Gastroesophageal sphincter (tissue), 3 donors: Measurements from ENCODE around the gene NRARP.

ENCODE experiments used
- CTCF ChIP-seq, 4 experiments: fragments of 200-600 bp in 2 of 4; fragments of 450-650 bp in 2 of 4; sonication (generic) in 1 of 4; IDR thresholded peaks; one replicate each; pipeline ENCODE4 v1.5.1; 2017 to 2019; ENCODE audit warnings: antibody characterized with exemption in 4 of 4, mild to moderate bottlenecking in 2 of 4, moderate library complexity in 2 of 4
- POLR2AphosphoS5 ChIP-seq: sonication (generic); formaldehyde crosslinking; IDR thresholded peaks from one replicate; pipeline ENCODE4 v1.6.1; 2017; ENCODE audit warnings: antibody characterized with exemption

- TF ChIP-seq CTCF (IDR thresholded peaks at IDR 0.05) (no peak), POLR2AphosphoS5 (no peak)
Observed at GRCh38 chr9:137273611-137274320, 28.3 kb downstream of the NRARP start.
